ENCODE measurements around the gene TMC6. TPM values are rescaled to one million over a fixed set of nuclear protein-coding genes. Genes with fewer than 3 reads are reported as not detected.

The TMC6 gene
- total RNA-seq, 1 experiment from 2014 or later = 116 TPM

- no TSS peak for BruUV-seq (replicated peaks)
- H3K27me3 Mint-ChIP-seq (ENCODE audit: unreplicated experiment) = no peaks in the 10 kb centered on the region
- no peak for DNase-seq
- CTCF ChIA-PET = no interaction called here
- H3K4me3 Mint-ChIP-seq (ENCODE audit: low read depth, unreplicated experiment) = no peak overlapping the region
- no peaks in the 10 kb centered on the region for H3K4me1 Mint-ChIP-seq (ENCODE audit: low read depth, unreplicated experiment)
- H3K9me3 Mint-ChIP-seq (ENCODE audit: low read depth, unreplicated experiment) = no peaks in the 10 kb centered on the region
- no peak overlapping the region for H3K27ac Mint-ChIP-seq (ENCODE audit: unreplicated experiment)
- intact Hi-C loops (cut with micrococcal nuclease; ENCODE audit: unreplicated experiment) = no loop called here
- no peak for TF ChIP-seq CTCF (IDR thresholded peaks at IDR 0.05; ENCODE audit: unreplicated experiment)
- peaks cover 41% of the 10 kb centered on the region for H3K36me3 Mint-ChIP-seq (ENCODE audit: insufficient read depth, unreplicated experiment)
Observed at GRCh38 chr17:78121801-78122215, 6.7 kb downstream of the TMC6 start.

GRCh38 chr17:78120971-78121800 is 7.4 kb downstream of the TMC6 start:
- no peaks in the 10 kb centered on the region for H3K27me3 Mint-ChIP-seq (ENCODE audit: unreplicated experiment)
- no peak overlapping the region for H3K4me3 Mint-ChIP-seq (ENCODE audit: low read depth, unreplicated experiment)
- H3K4me1 Mint-ChIP-seq (ENCODE audit: low read depth, unreplicated experiment) = no peaks in the 10 kb centered on the region
- H3K9me3 Mint-ChIP-seq (ENCODE audit: low read depth, unreplicated experiment) = no peaks in the 10 kb centered on the region
- DNase-seq = no peak
- TF ChIP-seq CTCF (IDR thresholded peaks at IDR 0.05; ENCODE audit: unreplicated experiment) = no peak
- intact Hi-C loops (cut with micrococcal nuclease; ENCODE audit: unreplicated experiment) = no loop called here
- peaks cover 37% of the 10 kb centered on the region for H3K36me3 Mint-ChIP-seq (ENCODE audit: insufficient read depth, unreplicated experiment)
- no TSS peak for BruUV-seq (replicated peaks)
- CTCF ChIA-PET = interaction anchor here (1.2 kb wide), 1 partner anchor 8 kb away, joined by 5 read pairs; the partner anchor contains the start of gene TMC6
- no peak overlapping the region for H3K27ac Mint-ChIP-seq (ENCODE audit: unreplicated experiment)

- intact Hi-C loops (cut with micrococcal nuclease; ENCODE audit: unreplicated experiment) = no loop called here
- no peak overlapping the region for H3K4me3 Mint-ChIP-seq (ENCODE audit: low read depth, unreplicated experiment)
- no peak for DNase-seq
- no TSS peak for BruUV-seq (replicated peaks)
- CTCF ChIA-PET = interaction anchor here (1.2 kb wide), 1 partner anchor 8 kb away, joined by 5 read pairs; the partner anchor contains the start of gene TMC6
- H3K27me3 Mint-ChIP-seq (ENCODE audit: unreplicated experiment) = no peaks in the 10 kb centered on the region
- TF ChIP-seq CTCF (IDR thresholded peaks at IDR 0.05; ENCODE audit: unreplicated experiment) = no peak
- H3K9me3 Mint-ChIP-seq (ENCODE audit: low read depth, unreplicated experiment) = no peaks in the 10 kb centered on the region
- H3K4me1 Mint-ChIP-seq (ENCODE audit: low read depth, unreplicated experiment) = no peaks in the 10 kb centered on the region
- peaks cover 37% of the 10 kb centered on the region for H3K36me3 Mint-ChIP-seq (ENCODE audit: insufficient read depth, unreplicated experiment)
- no peak overlapping the region for H3K27ac Mint-ChIP-seq (ENCODE audit: unreplicated experiment)
Observed at GRCh38 chr17:78120537-78120936, 8.0 kb downstream of the TMC6 start.

GRCh38 chr17:78118801-78119241 is 9.7 kb downstream of the TMC6 start:
- Mint-ChIP-seq H3K27me3 (ENCODE audit: unreplicated experiment) (no peaks in the 10 kb centered on the region), H3K36me3 (ENCODE audit: insufficient read depth, unreplicated experiment) (peaks cover 39% of the 10 kb centered on the region), H3K9me3 (ENCODE audit: low read depth, unreplicated experiment) (no peaks in the 10 kb centered on the region), H3K27ac (ENCODE audit: unreplicated experiment) (no peak overlapping the region), H3K4me3 (ENCODE audit: low read depth, unreplicated experiment) (no peak overlapping the region), H3K4me1 (ENCODE audit: low read depth, unreplicated experiment) (no peaks in the 10 kb centered on the region)
- no peak for TF ChIP-seq CTCF (IDR thresholded peaks at IDR 0.05; ENCODE audit: unreplicated experiment)
- intact Hi-C loops (cut with micrococcal nuclease; ENCODE audit: unreplicated experiment) = no loop called here
- no peak for DNase-seq
- BruUV-seq (replicated peaks) = no TSS peak
- CTCF ChIA-PET = no interaction called here
